MM.1S (cell line): ENCODE results near the gene C17orf75.

Experiments
- DNase-seq: peaks from one replicate; pipeline ENCODE4 v3.0.0-alpha.2; 2015
- H2AFZ ChIP-seq: fragments of 300-600 bp; sonication (generic); 2 replicates; pipeline ENCODE4 v1.6.0; 2016; ENCODE audit warnings: antibody characterized with exemption, low read length
- H3F3A ChIP-seq: fragments of 300-600 bp; sonication (generic); 2 replicates; pipeline ENCODE4 v1.6.1; 2016; ENCODE audit warnings: mild to moderate bottlenecking, antibody characterized with exemption, low read length, moderate library complexity, mixed read lengths; ENCODE audit not compliant: insufficient read depth
- H3K27ac ChIP-seq: fragments of 300-600 bp; sonication (generic); 2 replicates; pipeline ENCODE4 v1.5.1; 2016; ENCODE audit warnings: mild to moderate bottlenecking, low read length
- H3K27me3 ChIP-seq: fragments of 300-600 bp; sonication (generic); replicated peaks from 2 replicates; pipeline ENCODE4 v1.6.0; 2016; ENCODE audit warnings: low read length; ENCODE audit not compliant: insufficient read depth
- H3K36me3 ChIP-seq: fragments of 300-600 bp; sonication (generic); replicated peaks from 2 replicates; pipeline ENCODE4 v1.6.1; 2016; ENCODE audit warnings: mild to moderate bottlenecking, low read length, mixed read lengths; ENCODE audit not compliant: insufficient read depth
- H3K4me1 ChIP-seq: fragments of 300-600 bp; sonication (generic); 2 replicates; pipeline ENCODE4 v1.6.1; 2016; ENCODE audit warnings: low read length, mixed read lengths
- H3K4me2 ChIP-seq: fragments of 300-600 bp; sonication (generic); 2 replicates; pipeline ENCODE4 v1.6.0; 2016; ENCODE audit warnings: low read depth, low read length
- H3K4me3 ChIP-seq: fragments of 300-600 bp; sonication (generic); 2 replicates; pipeline ENCODE4 v1.5.1; 2016; ENCODE audit warnings: low read length, mixed read lengths
- H3K79me2 ChIP-seq: fragments of 300-600 bp; sonication (generic); 2 replicates; pipeline ENCODE4 v1.6.1; 2016; ENCODE audit warnings: mixed run types, low read length, mixed read lengths
- H3K9ac ChIP-seq: fragments of 300-600 bp; sonication (generic); 2 replicates; pipeline ENCODE4 v1.6.1; 2016; ENCODE audit warnings: low read length, mixed read lengths
- H3K9me2 ChIP-seq: fragments of 300-600 bp; sonication (generic); replicated peaks from 2 replicates; pipeline ENCODE4 v1.6.1; 2016; ENCODE audit warnings: mild to moderate bottlenecking, low read length, mixed read lengths; ENCODE audit not compliant: insufficient read depth
- H3K9me3 ChIP-seq: fragments of 300-600 bp; sonication (generic); replicated peaks from 2 replicates; pipeline ENCODE4 v1.6.1; 2016; ENCODE audit warnings: mild to moderate bottlenecking, low read length, mixed read lengths; ENCODE audit not compliant: insufficient read depth
- H4K20me1 ChIP-seq: fragments of 300-600 bp; sonication (generic); 2 replicates; pipeline ENCODE4 v1.6.1; 2016; ENCODE audit warnings: mild to moderate bottlenecking, low read length, moderate library complexity, mixed read lengths; ENCODE audit not compliant: insufficient read depth
- EZH2 ChIP-seq: fragments of 300-600 bp; sonication (generic); optimal IDR thresholded peaks from 2 replicates; pipeline ENCODE3; 2017; ENCODE audit warnings: low read depth, mild to moderate bottlenecking, antibody characterized with exemption, low read length, mixed read lengths
- EZH2phosphoT487 ChIP-seq: fragments of 300-600 bp; sonication (generic); IDR thresholded peaks from 2 replicates; pipeline ENCODE4 v1.6.1; 2018; ENCODE audit warnings: antibody characterized with exemption, low read length
- TF ChIP-seq, protein P1 (sequence below): fragments of 300-600 bp; sonication (generic); IDR thresholded peaks from 2 replicates; pipeline ENCODE4 v1.5.1; 2016; ENCODE audit warnings: antibody characterized with exemption, low read length, mixed read lengths

Gene C17orf75

DNA sequence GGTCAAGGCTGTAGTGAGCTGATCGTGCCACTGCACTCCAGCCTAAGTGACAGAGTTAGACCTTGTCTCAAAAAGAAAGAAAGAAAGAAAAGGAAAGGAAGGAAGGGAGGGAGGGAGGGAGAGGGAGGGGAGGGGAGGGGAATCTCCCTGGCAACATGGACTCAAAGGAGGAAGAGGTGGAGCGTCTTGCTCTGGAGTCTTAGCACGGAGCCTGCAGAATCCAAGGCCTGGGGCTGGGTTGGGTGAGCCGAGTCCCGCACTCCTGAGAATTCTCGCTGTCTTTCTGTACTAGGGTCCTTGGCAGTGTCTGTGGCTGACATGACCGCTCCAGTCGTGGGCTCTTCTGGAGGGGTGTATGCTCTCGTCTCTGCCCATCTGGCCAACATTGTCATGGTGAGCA is 36.9 kb downstream of the C17orf75 start:
- Histone ChIP-seq H3K36me3 (no peaks in the 10 kb centered on the region), H3K4me3 (no peak overlapping the region), H4K20me1 (no peaks in the 10 kb centered on the region), H3K9me3 (no peaks in the 10 kb centered on the region), H3K27me3 (no peaks in the 10 kb centered on the region), H3K27ac (no peak overlapping the region), H2AFZ (no peak overlapping the region), H3K79me2 (no peaks in the 10 kb centered on the region), H3K9ac (no peak overlapping the region), H3K9me2 (no peaks in the 10 kb centered on the region), H3K4me1 (no peaks in the 10 kb centered on the region), H3K4me2 (no peak overlapping the region), H3F3A (no peaks in the 10 kb centered on the region)
- no peak for DNase-seq
- TF ChIP-seq EZH2 = no peak
- TF ChIP-seq EZH2phosphoT487 = no peak
- TF ChIP-seq, protein P1, sequence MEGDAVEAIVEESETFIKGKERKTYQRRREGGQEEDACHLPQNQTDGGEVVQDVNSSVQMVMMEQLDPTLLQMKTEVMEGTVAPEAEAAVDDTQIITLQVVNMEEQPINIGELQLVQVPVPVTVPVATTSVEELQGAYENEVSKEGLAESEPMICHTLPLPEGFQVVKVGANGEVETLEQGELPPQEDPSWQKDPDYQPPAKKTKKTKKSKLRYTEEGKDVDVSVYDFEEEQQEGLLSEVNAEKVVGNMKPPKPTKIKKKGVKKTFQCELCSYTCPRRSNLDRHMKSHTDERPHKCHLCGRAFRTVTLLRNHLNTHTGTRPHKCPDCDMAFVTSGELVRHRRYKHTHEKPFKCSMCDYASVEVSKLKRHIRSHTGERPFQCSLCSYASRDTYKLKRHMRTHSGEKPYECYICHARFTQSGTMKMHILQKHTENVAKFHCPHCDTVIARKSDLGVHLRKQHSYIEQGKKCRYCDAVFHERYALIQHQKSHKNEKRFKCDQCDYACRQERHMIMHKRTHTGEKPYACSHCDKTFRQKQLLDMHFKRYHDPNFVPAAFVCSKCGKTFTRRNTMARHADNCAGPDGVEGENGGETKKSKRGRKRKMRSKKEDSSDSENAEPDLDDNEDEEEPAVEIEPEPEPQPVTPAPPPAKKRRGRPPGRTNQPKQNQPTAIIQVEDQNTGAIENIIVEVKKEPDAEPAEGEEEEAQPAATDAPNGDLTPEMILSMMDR = no peak

DNA sequence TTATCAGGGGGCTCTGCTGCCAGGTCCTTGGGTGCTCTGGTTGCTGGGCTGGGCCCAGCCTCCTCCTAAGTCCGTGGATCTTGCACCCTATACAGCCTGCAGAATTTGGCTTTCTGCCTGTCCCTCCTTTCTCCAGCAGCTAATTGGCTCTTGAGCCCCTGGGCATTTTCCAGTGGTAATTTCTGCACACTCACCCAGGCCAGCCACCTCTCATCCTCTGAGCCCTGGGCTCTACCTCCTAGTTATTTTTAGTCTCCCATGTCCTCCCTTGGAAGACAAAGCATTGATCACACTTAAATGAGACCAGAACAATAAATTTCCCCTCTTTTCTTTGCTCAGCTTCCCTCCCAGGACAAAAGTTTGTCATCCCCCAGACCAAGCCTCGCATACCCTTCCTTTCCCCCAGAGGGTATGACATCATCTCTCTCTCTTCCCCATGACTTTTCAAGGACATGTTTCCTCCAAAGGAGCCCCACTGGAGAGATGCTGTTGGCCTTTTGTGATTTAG is 38.1 kb downstream of the C17orf75 start:
- TF ChIP-seq, protein P1 = no peak
- TF ChIP-seq EZH2phosphoT487 (no peak), EZH2 (no peak)
- no peaks in the 10 kb centered on the region for H3K36me3 ChIP-seq
- H3K9me3 ChIP-seq = no peaks in the 10 kb centered on the region
- no peaks in the 10 kb centered on the region for H3F3A ChIP-seq
- no peaks in the 10 kb centered on the region for H3K9me2 ChIP-seq
- no peak overlapping the region for H3K27ac ChIP-seq
- H3K9ac ChIP-seq = no peak overlapping the region
- H3K4me3 ChIP-seq = no peak overlapping the region
- no peak overlapping the region for H2AFZ ChIP-seq
- H3K27me3 ChIP-seq = no peaks in the 10 kb centered on the region
- no peaks in the 10 kb centered on the region for H3K4me1 ChIP-seq
- H4K20me1 ChIP-seq = no peaks in the 10 kb centered on the region
- DNase-seq = no peak
- no peaks in the 10 kb centered on the region for H3K79me2 ChIP-seq
- no peak overlapping the region for H3K4me2 ChIP-seq

DNA sequence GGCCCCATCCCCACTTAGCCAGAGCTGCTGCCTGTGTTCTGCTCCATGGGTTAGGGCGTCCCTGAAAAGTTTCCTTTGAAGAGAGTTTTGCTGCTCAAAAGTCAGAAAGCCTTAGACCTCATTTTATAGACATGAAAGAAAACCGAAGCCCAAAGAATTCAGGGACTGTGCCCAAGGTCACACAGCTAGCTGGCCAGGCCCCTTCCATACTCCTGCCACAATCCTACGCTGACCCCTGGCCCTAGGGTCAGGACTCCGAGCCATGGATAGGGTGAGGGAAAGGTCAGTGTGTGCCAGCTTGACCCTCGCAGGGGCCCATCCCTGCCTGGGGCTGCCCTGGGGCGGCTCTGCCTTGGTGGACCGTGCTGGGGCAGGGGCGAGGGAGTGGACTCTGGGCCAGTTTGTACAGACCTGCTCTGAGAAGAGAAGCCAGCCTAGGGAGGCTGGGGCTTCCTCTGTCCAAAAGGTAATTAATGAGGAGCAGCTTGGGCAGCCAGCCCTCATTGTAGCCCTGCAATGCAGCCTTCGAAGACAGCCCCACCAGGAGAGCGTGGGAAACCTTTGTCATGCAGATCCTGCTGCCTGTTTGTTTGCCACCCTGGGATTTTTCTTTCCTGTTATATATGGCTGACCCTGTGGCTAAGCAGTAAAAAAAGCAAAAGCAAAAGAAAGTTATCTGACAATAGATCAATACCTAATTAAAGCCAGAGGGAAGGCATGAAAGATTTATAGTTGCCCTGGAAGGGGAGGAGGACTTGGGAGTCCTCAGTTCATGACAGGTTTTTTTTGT is 38.9 kb downstream of the C17orf75 start:
- no peak for DNase-seq
- Histone ChIP-seq H3K27ac (no peak overlapping the region), H3K9ac (no peak overlapping the region), H3K36me3 (no peaks in the 10 kb centered on the region), H2AFZ (no peak overlapping the region), H3K27me3 (no peaks in the 10 kb centered on the region), H4K20me1 (no peaks in the 10 kb centered on the region), H3K79me2 (no peaks in the 10 kb centered on the region), H3F3A (no peaks in the 10 kb centered on the region), H3K9me2 (no peaks in the 10 kb centered on the region), H3K4me3 (no peak overlapping the region), H3K4me1 (no peaks in the 10 kb centered on the region), H3K9me3 (no peaks in the 10 kb centered on the region), H3K4me2 (no peak overlapping the region)
- TF ChIP-seq EZH2 (no peak), EZH2phosphoT487 (no peak)
- TF ChIP-seq, protein P1 = no peak
